ENCODE measurements around the gene PKNOX2. TPM values are rescaled to one million over a fixed set of nuclear protein-coding genes. Genes with fewer than 3 reads are reported as not detected.

The PKNOX2 gene
- total and polyA plus RNA-seq, 2 of the 4 experiments (the other 2 are of a cell fraction), result 0.72 to 2.3 TPM

DNA sequence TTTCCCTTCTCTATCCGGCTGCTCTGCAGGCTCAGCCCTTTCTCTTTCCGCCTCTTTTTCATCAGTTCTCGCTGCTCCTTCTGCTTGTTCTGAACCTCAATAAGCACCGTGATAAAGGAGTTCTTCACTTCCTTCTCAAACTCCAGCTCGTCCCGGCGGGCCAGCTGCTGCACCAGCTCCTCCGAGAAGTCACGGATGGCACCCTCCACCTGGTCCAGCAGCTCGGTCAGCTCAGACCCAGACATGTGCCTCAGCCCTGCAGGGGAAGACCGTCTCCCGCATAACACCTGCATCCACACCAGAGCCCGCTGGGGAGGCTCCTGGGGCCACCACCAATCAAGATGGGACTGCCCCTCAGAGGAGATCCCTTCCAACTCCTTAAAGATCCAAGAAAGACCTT is 291.3 kb downstream of the PKNOX2 start:
- Histone ChIP-seq H3K4me1 (ENCODE audit: control insufficient read depth, insufficient read depth, low read length) (peaks cover 12% of the 10 kb centered on the region), H2AK9ac (replicated peaks; ENCODE audit: low read depth, low read length, poor library complexity) (no peak overlapping the region), H3K4me3 (ENCODE audit: insufficient read depth, low read depth, low read length) (no peak overlapping the region), H2BK5ac (ENCODE audit: low read depth, low read length, poor library complexity, severe bottlenecking) (no peak overlapping the region), H3K14ac (replicated peaks; ENCODE audit: low read depth, low read length) (no peak overlapping the region), H3K36me3 (ENCODE audit: control insufficient read depth, insufficient read depth, low read length) (peaks cover 4% of the 10 kb centered on the region; the same call in 1 of the 2 replicates), H2BK120ac (ENCODE audit: low read depth, low read length) (no peak overlapping the region), H3K23ac (ENCODE audit: low read depth, low read length) (no peak overlapping the region), H3K9me3 (ENCODE audit: control insufficient read depth, insufficient read depth, low read length) (no peaks in the 10 kb centered on the region), H3K9me1 (ENCODE audit: insufficient read depth, low read length) (peaks cover 8% of the 10 kb centered on the region; the same call in 1 of the 2 replicates), H3K9ac (ENCODE audit: low read depth, low read length) (no peak overlapping the region), H3K56ac (ENCODE audit: extremely low read depth, insufficient read depth, low read length) (no peak overlapping the region), H2AFZ (replicated peaks; ENCODE audit: low read length, poor library complexity) (no peak overlapping the region), H2BK15ac (ENCODE audit: low read depth, low read length) (no peak overlapping the region), H3K18ac (ENCODE audit: low read depth, low read length) (no peak overlapping the region), H2AK5ac (ENCODE audit: low read depth, low read length) (no peak overlapping the region), H3K4ac (ENCODE audit: low read depth, low read length) (no peak overlapping the region), H4K20me1 (ENCODE audit: insufficient read depth, low read length) (no peaks in the 10 kb centered on the region), H4K8ac (ENCODE audit: low read depth in 2 of 2, low read length in 2 of 2) (no peak overlapping the region), H4K91ac (ENCODE audit: insufficient read depth, low read depth, low read length) (no peak overlapping the region), H2BK20ac (ENCODE audit: low read depth, low read length) (no peak overlapping the region), H3K27ac (ENCODE audit: insufficient read depth, low read length) (no peak overlapping the region), H3K79me1 (ENCODE audit: low read depth in 1 of 2, low read length in 2 of 2) (no peaks in the 10 kb centered on the region), H3K27me3 (ENCODE audit: control insufficient read depth, insufficient read depth, low read length) (no peaks in the 10 kb centered on the region), H3K4me2 (ENCODE audit: low read depth, low read length) (no peak overlapping the region), H4K5ac (ENCODE audit: low read depth, low read length) (no peak overlapping the region)
- ChIA-PET POLR2A (ENCODE audit: unreplicated experiment) (no interaction called here), CTCF (no interaction called here)
- WGBS, 2 experiments (ENCODE audit: extremely low coverage in 2 of 2, insufficient read length in 1 of 2), result 91% methylated on average over 4 of the region's 13 CpGs; no CpG with 5 or more reads in 1 of the 2 experiments
- BruUV-seq (replicated peaks), result no TSS peak
- ATAC-seq (ENCODE audit: low read depth) (no peak), DNase-seq (no peak)
- TF ChIP-seq MXI1 (IDR thresholded peaks at IDR 0.05; ENCODE audit: borderline replicate concordance, low read depth, low read length) (no peak), RAD21 (IDR thresholded peaks at IDR 0.05; ENCODE audit: low read length) (no peak), FOS (IDR thresholded peaks at IDR 0.05; ENCODE audit: low read depth, low read length) (no peak), SMC3 (IDR thresholded peaks at IDR 0.05; ENCODE audit: low read depth, low read length) (no peak), RCOR1 (IDR thresholded peaks at IDR 0.05; ENCODE audit: insufficient replicate concordance, low read length) (no peak), BHLHE40 (IDR thresholded peaks at IDR 0.05; ENCODE audit: low read depth, low read length) (no peak), MAZ (IDR thresholded peaks at IDR 0.05; ENCODE audit: borderline replicate concordance, low read depth, low read length) (no peak), RFX5 (IDR thresholded peaks at IDR 0.05; ENCODE audit: low read depth, low read length) (no peak)
- in situ Hi-C loops (cut with MboI; ENCODE audit: low sequenced_read_pairs), result no loop called here
- intact Hi-C loops (cut with micrococcal nuclease), result no loop called here
- dilution Hi-C loops (cut with HindIII; ENCODE audit: low sequenced_read_pairs, unreplicated experiment), result no loop called here

All from IMR-90 (cell line).